Keratinocyte (primary cell): Measurements from ENCODE around the gene AGTRAP.

Experiments used
- EZH2 ChIP-seq: IDR thresholded peaks from one replicate; pipeline ENCODE4 v1.6.1; 2012; ENCODE audit warnings: inconsistent platforms, mild to moderate bottlenecking, low read length, moderate library complexity
- TF ChIP-seq, protein P1 (sequence below), 3 experiments: IDR thresholded peaks in 1 of 3; conservative IDR thresholded peaks in 1 of 3; optimal IDR thresholded peaks in 1 of 3; 2 replicates in 2 of 3; 3 replicates in 1 of 3; pipeline versions ENCODE3 to v1.5.1; 2011; ENCODE audit warnings: low read length in 3 of 3, mild to moderate bottlenecking in 3 of 3, moderate library complexity in 2 of 3, control low read depth in 1 of 3, inconsistent platforms in 1 of 3; ENCODE audit not compliant: insufficient read depth in 2 of 3; ENCODE audit errors: extremely low read depth in 1 of 3

DNA sequence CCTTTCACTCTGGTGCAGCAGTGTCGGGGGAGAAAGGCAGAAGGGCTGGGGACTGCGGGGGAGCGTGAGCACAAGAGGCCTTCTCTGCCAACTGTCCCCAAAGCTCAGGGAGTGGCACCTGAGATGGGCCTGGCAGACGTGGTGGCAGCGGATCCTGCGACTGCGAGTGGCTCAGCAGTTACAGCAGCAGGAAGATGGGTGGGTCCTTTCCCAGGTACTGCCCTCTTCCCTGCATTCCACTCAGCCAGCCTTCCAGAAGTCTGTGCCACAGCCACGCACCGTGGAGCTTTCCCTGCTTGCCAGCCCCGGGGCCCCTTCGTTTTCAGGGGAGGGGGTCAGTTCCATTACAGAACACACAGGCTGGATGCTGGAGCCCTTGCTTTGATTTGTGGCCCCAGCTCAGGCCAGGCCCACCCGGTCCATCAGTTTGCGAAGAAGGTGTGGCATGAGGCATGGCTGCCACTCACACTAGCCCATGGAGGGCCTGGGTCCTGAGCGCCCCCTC lies 52.7 kb downstream of the AGTRAP start:
- TF ChIP-seq, protein P1, sequence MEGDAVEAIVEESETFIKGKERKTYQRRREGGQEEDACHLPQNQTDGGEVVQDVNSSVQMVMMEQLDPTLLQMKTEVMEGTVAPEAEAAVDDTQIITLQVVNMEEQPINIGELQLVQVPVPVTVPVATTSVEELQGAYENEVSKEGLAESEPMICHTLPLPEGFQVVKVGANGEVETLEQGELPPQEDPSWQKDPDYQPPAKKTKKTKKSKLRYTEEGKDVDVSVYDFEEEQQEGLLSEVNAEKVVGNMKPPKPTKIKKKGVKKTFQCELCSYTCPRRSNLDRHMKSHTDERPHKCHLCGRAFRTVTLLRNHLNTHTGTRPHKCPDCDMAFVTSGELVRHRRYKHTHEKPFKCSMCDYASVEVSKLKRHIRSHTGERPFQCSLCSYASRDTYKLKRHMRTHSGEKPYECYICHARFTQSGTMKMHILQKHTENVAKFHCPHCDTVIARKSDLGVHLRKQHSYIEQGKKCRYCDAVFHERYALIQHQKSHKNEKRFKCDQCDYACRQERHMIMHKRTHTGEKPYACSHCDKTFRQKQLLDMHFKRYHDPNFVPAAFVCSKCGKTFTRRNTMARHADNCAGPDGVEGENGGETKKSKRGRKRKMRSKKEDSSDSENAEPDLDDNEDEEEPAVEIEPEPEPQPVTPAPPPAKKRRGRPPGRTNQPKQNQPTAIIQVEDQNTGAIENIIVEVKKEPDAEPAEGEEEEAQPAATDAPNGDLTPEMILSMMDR (optimal IDR thresholded peaks at IDR 0.05 in 1 of 3, IDR thresholded peaks at IDR 0.05 in 1 of 3, conservative IDR thresholded peaks at IDR 0.05 in 1 of 3; ENCODE audit: extremely low read depth in 1 of 3, insufficient read depth in 2 of 3, low read length in 3 of 3), result no peak
- TF ChIP-seq EZH2, result no peak
